ENCODE measurements around the gene SOX6.

DNA sequence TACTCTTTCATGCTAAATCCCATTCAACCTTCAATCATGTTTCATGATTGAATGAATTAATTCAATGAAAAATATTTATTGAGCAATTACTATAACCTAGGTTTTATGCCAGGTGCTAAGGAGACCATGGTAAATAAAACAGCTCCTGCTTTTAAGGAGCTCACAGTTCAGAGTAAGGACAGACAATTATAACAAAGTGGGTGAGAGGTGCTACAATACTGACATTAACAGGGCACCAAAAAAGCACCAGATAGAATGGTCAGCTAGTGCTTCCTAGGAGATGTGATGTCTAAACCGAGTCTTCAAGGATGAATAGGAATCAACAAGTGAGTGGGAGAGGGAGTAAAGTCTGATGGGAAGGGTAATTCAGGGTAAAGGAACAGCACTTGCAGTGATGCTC is 366.7 kb downstream of the SOX6 start:
- no peak for TF ChIP-seq CTCF (IDR thresholded peaks at IDR 0.05; ENCODE audit: low read depth, low read length, poor library complexity, severe bottlenecking)
- TF ChIP-seq EZH2phosphoT487 (IDR thresholded peaks at IDR 0.05; ENCODE audit: borderline replicate concordance, low read length), result no peak
